ENCODE data around the gene SRRT.
"Not testable (repeated sequence)": the region's sequence is repeated elsewhere in the genome, so short reads cannot be mapped to it uniquely, and the experiment has no call there.

- not testable (repeated sequence) for TF ChIP-seq CTCF (IDR thresholded peaks at IDR 0.05 in 4 of 5, conservative IDR thresholded peaks at IDR 0.05 in 1 of 5); POLR2A (IDR thresholded peaks at IDR 0.05)
Measured at GRCh38 chr7:100935381-100935780, 60.5 kb downstream of the SRRT start.

Measured in gastrocnemius medialis (tissue), 4 donors.